ENCODE data around the gene LIN9. TPM values are rescaled to one million over a fixed set of nuclear protein-coding genes. Genes with fewer than 3 reads are reported as not detected.
A peak's percentile ranks its signal among the peaks of the same experiment; 100 is the strongest.

The LIN9 gene
- total RNA-seq, 4 donors from 2014 or later: 0.59 to 15.1 (median 3.9) TPM

DNA sequence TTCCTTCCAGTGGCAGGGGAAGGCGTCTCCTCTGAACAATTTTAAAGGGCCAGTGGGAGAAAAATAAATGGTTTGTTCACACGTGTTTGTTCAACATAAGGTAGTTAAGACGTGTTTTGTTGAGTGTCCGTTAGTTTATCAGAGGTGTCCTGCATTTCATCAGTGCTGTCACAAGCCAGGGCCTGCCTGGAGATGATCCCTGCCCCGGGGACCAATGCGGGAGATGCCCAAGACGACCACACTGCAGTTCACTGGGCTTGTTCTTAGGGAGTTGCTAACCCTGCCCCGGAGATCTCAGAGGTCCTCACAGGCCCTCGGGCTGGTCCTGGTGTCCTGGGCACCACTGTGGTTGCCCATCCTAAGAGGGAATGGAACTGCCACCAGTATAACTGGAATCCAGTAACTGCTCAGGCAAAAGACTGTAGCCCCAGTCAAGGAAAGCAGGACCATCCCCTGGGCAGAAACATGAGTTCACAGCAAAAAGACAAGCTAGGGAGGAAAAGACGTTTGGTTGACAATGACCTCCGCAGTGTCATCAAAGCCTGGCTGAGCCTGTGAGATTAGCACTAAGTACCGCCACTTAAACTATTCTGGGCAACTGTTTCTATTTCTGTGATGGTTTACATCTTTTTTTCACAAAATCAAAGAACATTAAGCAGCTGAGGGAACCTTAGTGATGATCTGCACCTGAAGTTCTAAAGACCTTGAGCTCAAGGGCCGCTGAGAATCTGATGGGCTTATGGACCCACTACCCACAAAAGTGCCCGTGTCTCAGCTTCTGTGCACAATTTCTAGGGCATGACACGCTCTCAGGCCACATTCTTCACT is 44.9 kb upstream of the LIN9 start:
- TF ChIP-seq POLR2A (IDR thresholded peaks at IDR 0.05): no peak
- TF ChIP-seq, protein P1, sequence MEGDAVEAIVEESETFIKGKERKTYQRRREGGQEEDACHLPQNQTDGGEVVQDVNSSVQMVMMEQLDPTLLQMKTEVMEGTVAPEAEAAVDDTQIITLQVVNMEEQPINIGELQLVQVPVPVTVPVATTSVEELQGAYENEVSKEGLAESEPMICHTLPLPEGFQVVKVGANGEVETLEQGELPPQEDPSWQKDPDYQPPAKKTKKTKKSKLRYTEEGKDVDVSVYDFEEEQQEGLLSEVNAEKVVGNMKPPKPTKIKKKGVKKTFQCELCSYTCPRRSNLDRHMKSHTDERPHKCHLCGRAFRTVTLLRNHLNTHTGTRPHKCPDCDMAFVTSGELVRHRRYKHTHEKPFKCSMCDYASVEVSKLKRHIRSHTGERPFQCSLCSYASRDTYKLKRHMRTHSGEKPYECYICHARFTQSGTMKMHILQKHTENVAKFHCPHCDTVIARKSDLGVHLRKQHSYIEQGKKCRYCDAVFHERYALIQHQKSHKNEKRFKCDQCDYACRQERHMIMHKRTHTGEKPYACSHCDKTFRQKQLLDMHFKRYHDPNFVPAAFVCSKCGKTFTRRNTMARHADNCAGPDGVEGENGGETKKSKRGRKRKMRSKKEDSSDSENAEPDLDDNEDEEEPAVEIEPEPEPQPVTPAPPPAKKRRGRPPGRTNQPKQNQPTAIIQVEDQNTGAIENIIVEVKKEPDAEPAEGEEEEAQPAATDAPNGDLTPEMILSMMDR (IDR thresholded peaks at IDR 0.05): no peak
- no peaks in the 10 kb centered on the region for H3K27me3 ChIP-seq
- H3K4me3 ChIP-seq: no peak overlapping the region
- no peaks in the 10 kb centered on the region for H3K4me1 ChIP-seq
- H3K36me3 ChIP-seq: no peaks in the 10 kb centered on the region
- no peak for DNase-seq
- intact Hi-C loops (cut with DNase I; ENCODE audit: low total_unique reads): no loop called here
- no peak overlapping the region for H3K27ac ChIP-seq
- no peaks in the 10 kb centered on the region for H3K9me3 ChIP-seq

DNA sequence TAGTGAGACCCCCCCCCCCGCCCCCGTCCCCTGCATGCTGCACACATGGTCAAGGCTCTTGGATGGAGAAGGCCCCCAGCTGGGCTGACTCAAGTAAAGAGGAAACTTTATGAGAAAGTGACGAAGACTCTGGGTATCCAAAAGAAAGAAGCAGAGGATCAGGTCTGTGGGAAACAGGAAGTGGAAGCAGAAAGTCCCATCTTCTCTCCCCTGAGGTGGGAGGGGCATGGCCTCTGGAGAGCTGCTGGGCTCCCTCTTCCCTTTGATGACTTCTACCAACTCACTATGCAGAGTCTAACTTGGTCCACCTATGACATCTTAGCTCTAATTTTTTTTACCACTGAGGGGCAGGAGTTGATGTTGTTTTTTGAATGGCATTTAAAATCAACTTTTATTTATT is 42.7 kb upstream of the LIN9 start:
- TF ChIP-seq, protein P1 (IDR thresholded peaks at IDR 0.05): no peak
- TF ChIP-seq POLR2A (IDR thresholded peaks at IDR 0.05): no peak
- Histone ChIP-seq H3K27ac (no peak overlapping the region), H3K9me3 (no peaks in the 10 kb centered on the region), H3K4me3 (no peak overlapping the region), H3K27me3 (no peaks in the 10 kb centered on the region), H3K36me3 (no peaks in the 10 kb centered on the region), H3K4me1 (no peaks in the 10 kb centered on the region)
- intact Hi-C loops (cut with DNase I; ENCODE audit: low total_unique reads): no loop called here
- DNase-seq: no peak

DNA sequence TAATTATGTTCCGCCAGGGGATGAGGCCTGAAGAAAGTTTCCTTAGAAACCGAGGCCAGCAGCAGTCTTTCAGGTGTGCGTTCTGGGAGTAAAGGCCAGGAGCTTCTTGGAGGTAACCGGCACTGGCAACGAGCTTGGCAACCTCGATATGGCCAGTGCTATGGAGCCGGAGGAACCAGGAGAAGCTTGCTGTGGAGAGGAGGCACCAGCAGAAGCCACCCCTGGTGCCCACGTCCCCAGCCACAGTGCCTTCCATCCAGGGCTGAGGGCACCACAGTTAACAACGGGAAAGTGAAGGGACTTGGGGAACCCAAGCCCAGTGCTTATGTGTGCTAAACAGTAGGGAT is 41.5 kb upstream of the LIN9 start:
- peak overlapping the region in 1 of 2 donors; percentile 10 for H3K27ac ChIP-seq
- H3K4me3 ChIP-seq: no peak overlapping the region
- no peaks in the 10 kb centered on the region for H3K36me3 ChIP-seq
- no peaks in the 10 kb centered on the region for H3K27me3 ChIP-seq
- intact Hi-C loops (cut with DNase I; ENCODE audit: low total_unique reads): no loop called here
- H3K4me1 ChIP-seq: no peaks in the 10 kb centered on the region
- no peaks in the 10 kb centered on the region for H3K9me3 ChIP-seq
- TF ChIP-seq, protein P1 (IDR thresholded peaks at IDR 0.05): no peak
- no peak for TF ChIP-seq POLR2A (IDR thresholded peaks at IDR 0.05)
- DNase-seq: no peak

DNA sequence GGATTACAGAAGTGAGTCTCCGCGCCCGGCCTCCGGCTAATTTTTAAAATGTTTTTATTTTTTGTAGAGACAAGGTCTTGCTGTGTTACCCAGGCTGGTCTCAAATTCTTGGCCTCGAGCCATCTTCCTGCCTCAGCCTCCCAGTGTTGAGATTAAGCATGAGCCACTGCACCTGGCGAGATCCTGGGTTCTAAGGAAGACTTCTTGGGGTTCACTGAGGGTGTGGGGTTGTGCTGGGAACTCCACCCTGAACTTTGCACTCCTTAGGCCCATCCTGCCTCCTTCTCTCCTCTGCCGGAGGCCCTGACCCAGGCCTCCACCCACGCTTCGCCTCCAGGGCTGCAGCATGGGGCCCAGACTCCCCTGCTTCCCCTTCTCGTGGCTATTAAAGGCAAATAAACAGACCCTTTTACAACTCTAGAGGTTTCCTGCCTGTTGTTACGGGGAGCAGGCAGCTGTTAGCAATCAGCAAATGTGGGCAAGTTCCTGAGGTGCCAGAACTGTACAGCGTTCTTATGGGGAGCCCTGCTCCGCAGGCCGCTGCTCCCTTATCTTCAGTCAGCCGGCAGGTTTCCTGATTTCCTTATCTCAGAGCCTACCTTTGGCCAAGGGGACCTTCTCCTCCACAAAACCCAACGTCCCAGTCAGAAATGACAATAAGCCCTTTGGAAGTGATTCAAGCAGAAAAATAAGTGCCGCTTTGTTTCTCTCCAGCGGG is 41.0 kb upstream of the LIN9 start:
- H3K27ac ChIP-seq: peak overlapping the region in 1 of 2 donors; percentile 10

More for the DNA sequence above, 41.0 kb upstream of the LIN9 start:
- Histone ChIP-seq H3K9me3 (no peaks in the 10 kb centered on the region), H3K4me3 (no peak overlapping the region), H3K4me1 (no peaks in the 10 kb centered on the region), H3K36me3 (no peaks in the 10 kb centered on the region), H3K27me3 (no peaks in the 10 kb centered on the region)
- no peak for DNase-seq
- TF ChIP-seq POLR2A (IDR thresholded peaks at IDR 0.05): no peak
- TF ChIP-seq, protein P1 (IDR thresholded peaks at IDR 0.05): no peak
- intact Hi-C loops (cut with DNase I; ENCODE audit: low total_unique reads): no loop called here
